B cell (primary cell): ENCODE results near the gene P2RX5. TPM values are rescaled to one million over a fixed set of nuclear protein-coding genes. Genes with fewer than 3 reads are reported as not detected.

Experiments
- ATAC-seq: fragments of 200-7000 bp; cut with Tn5 transposase; one replicate; pipeline ENCODE4 v1.10.0; 2021; ENCODE audit warnings: low read depth, mild to moderate bottlenecking, moderate number of reproducible peaks, moderate library complexity
- CTCF ChIA-PET: fragments of 350-600 bp; sonication (Branson Sonifier 250); formaldehyde crosslinking; loops from one replicate; lab custom pipeline; 2021; ENCODE audit warnings: antibody characterized with exemption, inconsistent platforms; lab: Charles Lee
- POLR2A ChIA-PET: fragments of 350-600 bp; sonication (Branson Sonifier 250); formaldehyde crosslinking; loops from one replicate; lab custom pipeline; 2021; ENCODE audit warnings: antibody characterized with exemption; lab: Charles Lee
- DNase-seq: peaks from one replicate; pipeline ENCODE4 v3.0.0; 2013
- H2AFZ ChIP-seq: 2 replicates; pipeline ENCODE4 v1.6.1; 2012; ENCODE audit warnings: mild to moderate bottlenecking, low read depth, low read length; ENCODE audit not compliant: insufficient read depth, poor library complexity, severe bottlenecking
- H3K27ac ChIP-seq, 2 donors: 1 replicate in 1 of 2; 2 replicates in 1 of 2; pipeline ENCODE4 v1.5.1; 2012 to 2013; ENCODE audit warnings: low read length in 2 of 2, mild to moderate bottlenecking in 2 of 2, moderate library complexity in 1 of 2
- H3K27me3 ChIP-seq, 4 experiments: fragments of 200-600 bp in 1 of 4; sonication (generic) in 1 of 4; replicated peaks in 1 of 4; 1 replicate in 2 of 4; 2 replicates in 2 of 4; pipeline versions ENCODE4 v1.6.1 to v1.7.0; 2013 to 2016; ENCODE audit warnings: low read length in 3 of 4, mild to moderate bottlenecking in 2 of 4, mixed read lengths in 1 of 4, moderate library complexity in 1 of 4; ENCODE audit not compliant: insufficient read depth in 4 of 4, control insufficient read depth in 3 of 4; ENCODE audit errors: control extremely low read depth in 1 of 4
- H3K36me3 ChIP-seq, 2 experiments: replicated peaks in 1 of 2; 1 replicate in 1 of 2; 2 replicates in 1 of 2; pipeline versions ENCODE4 v1.6.1 to v1.7.1; 2013; ENCODE audit warnings: low read length in 1 of 2; ENCODE audit not compliant: insufficient read depth in 2 of 2, control insufficient read depth in 1 of 2; ENCODE audit errors: control extremely low read depth in 1 of 2, extremely low read depth in 1 of 2
- H3K4me1 ChIP-seq, 2 donors: fragments of 200-600 bp in 1 of 2; sonication (generic) in 1 of 2; 1 replicate in 1 of 2; 2 replicates in 1 of 2; pipeline versions ENCODE4 v1.5.1 to v1.6.1; 2013 to 2017; ENCODE audit warnings: low read length in 2 of 2; ENCODE audit not compliant: control insufficient read depth in 2 of 2, insufficient read depth in 2 of 2
- H3K4me2 ChIP-seq: replicated peaks from 2 replicates; pipeline ENCODE3; 2012; ENCODE audit warnings: mild to moderate bottlenecking, low read depth, low read length; ENCODE audit not compliant: poor library complexity, severe bottlenecking
- H3K4me3 ChIP-seq, 5 experiments: fragments of 200-600 bp in 1 of 5; sonication (generic) in 1 of 5; 1 replicate in 3 of 5; 2 replicates in 2 of 5; pipeline versions ENCODE4 v1.5.1 to v1.7.0; 2011 to 2016; ENCODE audit warnings: low read length in 4 of 5, mild to moderate bottlenecking in 4 of 5, low read depth in 2 of 5, control low read depth in 1 of 5, moderate library complexity in 1 of 5; ENCODE audit not compliant: insufficient read depth in 1 of 5; ENCODE audit errors: control extremely low read depth in 1 of 5, extremely low read depth in 1 of 5
- H3K79me2 ChIP-seq: fragments of 200-600 bp; sonication (generic); one replicate; pipeline ENCODE4 v1.6.0; 2016; ENCODE audit warnings: low read length; ENCODE audit not compliant: control insufficient read depth, insufficient read depth
- H3K9ac ChIP-seq: fragments of 200-600 bp; sonication (generic); 2 replicates; pipeline ENCODE4 v1.6.1; 2017; ENCODE audit warnings: mild to moderate bottlenecking, low read length, moderate library complexity
- H3K9me3 ChIP-seq, 3 donors: one replicate each; pipeline versions ENCODE4 v1.6.1 to v1.7.1; 2013; ENCODE audit warnings: low read length in 2 of 3; ENCODE audit not compliant: control insufficient read depth in 2 of 3, insufficient read depth in 1 of 3; ENCODE audit errors: control extremely low read depth in 1 of 3
- H4K20me1 ChIP-seq: 2 replicates; pipeline ENCODE4 v1.6.0; 2012; ENCODE audit warnings: mild to moderate bottlenecking, low read length; ENCODE audit not compliant: insufficient read depth, control insufficient read depth, poor library complexity, severe bottlenecking
- H3K27ac Mint-ChIP-seq: one replicate; pipeline ENCODE4 v1.8.0; 2021; ENCODE audit warnings: mixed read lengths
- H3K27me3 Mint-ChIP-seq: one replicate; pipeline ENCODE4 v1.8.0; 2021; ENCODE audit warnings: mixed read lengths
- H3K4me1 Mint-ChIP-seq: one replicate; pipeline ENCODE4 v1.8.0; 2021; ENCODE audit warnings: mixed read lengths
- H3K4me3 Mint-ChIP-seq: one replicate; pipeline ENCODE4 v1.8.0; 2021; ENCODE audit warnings: mixed read lengths
- H3K9me3 Mint-ChIP-seq: one replicate; pipeline ENCODE4 v1.8.0; 2022; ENCODE audit warnings: mixed read lengths; ENCODE audit not compliant: insufficient read depth
- EZH2 ChIP-seq: IDR thresholded peaks from 2 replicates; pipeline ENCODE4 v1.6.1; 2012; ENCODE audit warnings: borderline replicate concordance, low read depth, mild to moderate bottlenecking, moderate library complexity, low read length; ENCODE audit not compliant: insufficient read depth, poor library complexity, severe bottlenecking
- WGBS: methylation state at CpG from one replicate; pipeline ENCODE4 v1.1.5; 2013; ENCODE audit warnings: missing lambda C conversion rate; ENCODE audit not compliant: insufficient coverage; 5-methylcytosine and 5-hydroxymethylcytosine counted together
- intact Hi-C: fragments of 100-400 bp; cut with micrococcal nuclease; formaldehyde crosslinking; loops from one replicate; pipeline ENCODE4 v1.10.0; 2022
- polyA plus RNA-seq: library from polyadenylated mRNA; depleted of rRNA; stranded (reverse); fragments of >200 nt; gene quantifications from 2 replicates; pipeline ENCODE4 v1.2.3, GENCODE V29; 2012
- total RNA-seq, 2 donors: library from RNA; stranded (reverse); fragments of 120-200 nt in 1 of 2; gene quantifications; 1 replicate in 1 of 2; 2 replicates in 1 of 2; pipeline versions ENCODE4 v1.2.3 to v1.2.4, GENCODE V29; 2013 to 2022
- TF ChIP-seq, protein P1 (sequence below): fragments of 200-600 bp; IDR thresholded peaks from one replicate; pipeline ENCODE4 v1.8.0; 2022; ENCODE audit warnings: antibody characterized with exemption, mild to moderate bottlenecking

P2RX5 gene
- total and polyA plus RNA-seq, 2 donors (not counting 1 experiment from before 2014, with no cell fraction given) = 405 to 745 TPM

DNA sequence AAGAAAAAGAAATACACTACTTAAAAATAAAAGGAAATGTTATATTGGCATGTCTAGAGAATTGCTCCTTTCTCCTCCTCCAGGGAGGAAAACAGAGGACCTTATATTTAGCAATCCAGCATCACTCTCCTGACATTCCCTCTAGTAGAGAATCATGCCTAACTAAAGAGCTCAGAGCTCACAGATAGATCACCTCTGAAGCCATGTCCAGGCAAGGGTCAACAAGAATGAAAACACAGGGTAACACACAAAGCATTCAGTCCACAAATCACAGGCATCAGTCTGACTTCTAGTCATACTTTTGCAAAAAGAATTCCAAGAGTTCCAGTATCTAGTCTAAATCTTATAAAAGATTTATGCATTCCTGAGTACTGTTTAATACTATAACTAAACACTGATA is 23.3 kb upstream of the P2RX5 start:
- ATAC-seq (no peak), DNase-seq (no peak)
- H3K4me1 Mint-ChIP-seq = peaks cover 51% of the 10 kb centered on the region
- Histone ChIP-seq H3K9ac (no peak overlapping the region), H3K27ac (no peak overlapping the region), H3K9me3 (no peaks in the 10 kb centered on the region), H3K27me3 (no peaks in the 10 kb centered on the region), H3K4me3 (no peak overlapping the region), H3K36me3 (peaks cover 20 to 57% of the 10 kb centered on the region in 2 experiments), H2AFZ (no peak overlapping the region), H3K79me2 (peaks cover 85% of the 10 kb centered on the region), H3K4me1 (peaks cover 32 to 43% of the 10 kb centered on the region in 2 donors), H4K20me1 (no peaks in the 10 kb centered on the region), H3K4me2 (no peak overlapping the region)
- H3K27ac Mint-ChIP-seq = peak overlapping the region; percentile 15
- H3K4me3 Mint-ChIP-seq = no peak overlapping the region
- POLR2A ChIA-PET = interaction anchor here (0.7 to 1.6 kb wide), 2 partner anchors 23 to 31 kb away, joined by 3 to 4 read pairs; partner anchors contain the start of gene P2RX5
- no peaks in the 10 kb centered on the region for H3K9me3 Mint-ChIP-seq
- H3K27me3 Mint-ChIP-seq = no peaks in the 10 kb centered on the region
- intact Hi-C loops = no loop called here
- CTCF ChIA-PET = interaction anchor here (1.1 kb wide), 1 partner anchor 23 kb away, joined by 3 read pairs; the partner anchor contains the start of gene P2RX5
- no peak for TF ChIP-seq EZH2
- TF ChIP-seq, protein P1, sequence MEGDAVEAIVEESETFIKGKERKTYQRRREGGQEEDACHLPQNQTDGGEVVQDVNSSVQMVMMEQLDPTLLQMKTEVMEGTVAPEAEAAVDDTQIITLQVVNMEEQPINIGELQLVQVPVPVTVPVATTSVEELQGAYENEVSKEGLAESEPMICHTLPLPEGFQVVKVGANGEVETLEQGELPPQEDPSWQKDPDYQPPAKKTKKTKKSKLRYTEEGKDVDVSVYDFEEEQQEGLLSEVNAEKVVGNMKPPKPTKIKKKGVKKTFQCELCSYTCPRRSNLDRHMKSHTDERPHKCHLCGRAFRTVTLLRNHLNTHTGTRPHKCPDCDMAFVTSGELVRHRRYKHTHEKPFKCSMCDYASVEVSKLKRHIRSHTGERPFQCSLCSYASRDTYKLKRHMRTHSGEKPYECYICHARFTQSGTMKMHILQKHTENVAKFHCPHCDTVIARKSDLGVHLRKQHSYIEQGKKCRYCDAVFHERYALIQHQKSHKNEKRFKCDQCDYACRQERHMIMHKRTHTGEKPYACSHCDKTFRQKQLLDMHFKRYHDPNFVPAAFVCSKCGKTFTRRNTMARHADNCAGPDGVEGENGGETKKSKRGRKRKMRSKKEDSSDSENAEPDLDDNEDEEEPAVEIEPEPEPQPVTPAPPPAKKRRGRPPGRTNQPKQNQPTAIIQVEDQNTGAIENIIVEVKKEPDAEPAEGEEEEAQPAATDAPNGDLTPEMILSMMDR = no peak

- no peaks in the 10 kb centered on the region for H3K27me3 Mint-ChIP-seq
- ATAC-seq (no peak), DNase-seq (no peak)
- H3K9me3 Mint-ChIP-seq = no peaks in the 10 kb centered on the region
- Histone ChIP-seq H2AFZ (no peak overlapping the region), H3K4me2 (no peak overlapping the region), H3K9ac (no peak overlapping the region), H3K27ac (no peak overlapping the region), H4K20me1 (no peaks in the 10 kb centered on the region), H3K4me1 (peaks cover 32 to 43% of the 10 kb centered on the region in 2 donors), H3K36me3 (peaks cover 20 to 57% of the 10 kb centered on the region in 2 experiments), H3K4me3 (no peak overlapping the region), H3K27me3 (no peaks in the 10 kb centered on the region), H3K9me3 (no peaks in the 10 kb centered on the region), H3K79me2 (peaks cover 74% of the 10 kb centered on the region)
- H3K4me3 Mint-ChIP-seq = no peak overlapping the region
- POLR2A ChIA-PET = no interaction called here
- H3K4me1 Mint-ChIP-seq = peaks cover 51% of the 10 kb centered on the region
- no peak overlapping the region for H3K27ac Mint-ChIP-seq
- WGBS = no CpG with 5 or more reads among the region's 4 CpGs
- CTCF ChIA-PET = interaction anchor here (1.0 to 1.5 kb wide), 2 partner anchors 11 to 35 kb away, joined by 3 to 9 read pairs; no protein-coding TSS in a partner anchor
- no peak for TF ChIP-seq EZH2
- TF ChIP-seq, protein P1 = no peak
- intact Hi-C loops = no loop called here
Measured at GRCh38 chr17:3718201-3718600, 22.2 kb upstream of the P2RX5 start.
